Occipital lobe (tissue), 3 donors: ENCODE data around the gene HILPDA. TPM values are rescaled to one million over a fixed set of nuclear protein-coding genes. Genes with fewer than 3 reads are reported as not detected.
"Not testable (repeated sequence)": the region's sequence is repeated elsewhere in the genome, so short reads cannot be mapped to it uniquely, and the experiment has no call there.

Experiments used
- DNase-seq: peaks from one replicate; lab custom pipeline; 2025; lab: John Stamatoyannopoulos, UW
- small RNA-seq: library from RNA; depleted of rRNA; stranded (forward); fragments of <200 nt; gene quantifications from one replicate; pipeline ENCODE3, GENCODE V24; 2014
- total RNA-seq: library from RNA; depleted of rRNA; stranded (reverse); fragments of >200 nt; gene quantifications from one replicate; pipeline ENCODE4 v1.2.3, GENCODE V29; 2014

Gene HILPDA
- total RNA-seq, 1 donor from 2014 or later, result 27.5 TPM

- DNase-seq, result peak; percentile 44
These were observed 3.8 kb downstream of the HILPDA start for GRCh38 chr7:128459394-128459878.

GRCh38 chr7:128462460-128462859, 6.8 kb downstream of the HILPDA start:
- DNase-seq, result no peak

- not testable (repeated sequence) for DNase-seq
These were observed 7.7 kb downstream of the HILPDA start for GRCh38 chr7:128463345-128463744.

- not testable (repeated sequence) for DNase-seq
These were observed 8.3 kb downstream of the HILPDA start for GRCh38 chr7:128463933-128464332.

GRCh38 chr7:128466871-128467270, 11.2 kb downstream of the HILPDA start:
- not testable (repeated sequence) for DNase-seq

- DNase-seq, result peak; percentile 91
These were observed 21.0 kb downstream of the HILPDA start, which contains the start of gene METTL2B for GRCh38 chr7:128476402-128477335. METTL2B (plus strand) TSS chr7:128476748; CDS start chr7:128476766, 18 bp downstream.

GRCh38 chr7:128477336-128477690, 21.6 kb downstream of the HILPDA start:
- DNase-seq, result not testable (repeated sequence)

- not testable (repeated sequence) for DNase-seq
These were observed 23.4 kb downstream of the HILPDA start for GRCh38 chr7:128479082-128479481.

GRCh38 chr7:128488134-128488533, 32.5 kb downstream of the HILPDA start:
- DNase-seq, result not testable (repeated sequence)

GRCh38 chr7:128497405-128497804, 41.7 kb downstream of the HILPDA start:
- DNase-seq, result no peak

GRCh38 chr7:128505416-128505815, 49.7 kb downstream of the HILPDA start:
- not testable (repeated sequence) for DNase-seq

GRCh38 chr7:128506819-128507218, 51.1 kb downstream of the HILPDA start:
- DNase-seq, result not testable (repeated sequence)

- not testable (repeated sequence) for DNase-seq
These were observed 51.8 kb downstream of the HILPDA start for GRCh38 chr7:128507321-128507993.

Small RNA genes lying within 50 kb of the gene (small RNA-seq; reads per million reads assigned to genes)
- gene AC010655.1 (not detected), gene AC010655.2 (not detected), gene RF00017 (not detected), gene RNU7-54P (not detected)

Other genes starting within 250 kb of the HILPDA start
- gene LEP, start 214.6 kb upstream of the HILPDA start, total RNA-seq, result not detected
- 12.5 TPM for gene RBM28, start 112.0 kb upstream of the HILPDA start, total RNA-seq
- gene PRRT4, start 94.2 kb upstream of the HILPDA start, total RNA-seq, result 2.7 TPM
- gene IMPDH1, start 45.9 kb upstream of the HILPDA start, total RNA-seq, result 27.0 TPM
- 33.1 TPM for gene METTL2B, start 20.9 kb downstream of the HILPDA start, total RNA-seq
- 1.7 TPM for gene GARIN1A, start 216.4 kb downstream of the HILPDA start, total RNA-seq